Embryonic facial prominence (tissue), 1 donor: ENCODE results near the gene PTPA.

Experiments
- DNase-seq: peaks from one replicate; pipeline ENCODE4 v3.0.0-alpha.2; 2016; ENCODE audit errors: extremely low spot score

Gene PTPA

DNA sequence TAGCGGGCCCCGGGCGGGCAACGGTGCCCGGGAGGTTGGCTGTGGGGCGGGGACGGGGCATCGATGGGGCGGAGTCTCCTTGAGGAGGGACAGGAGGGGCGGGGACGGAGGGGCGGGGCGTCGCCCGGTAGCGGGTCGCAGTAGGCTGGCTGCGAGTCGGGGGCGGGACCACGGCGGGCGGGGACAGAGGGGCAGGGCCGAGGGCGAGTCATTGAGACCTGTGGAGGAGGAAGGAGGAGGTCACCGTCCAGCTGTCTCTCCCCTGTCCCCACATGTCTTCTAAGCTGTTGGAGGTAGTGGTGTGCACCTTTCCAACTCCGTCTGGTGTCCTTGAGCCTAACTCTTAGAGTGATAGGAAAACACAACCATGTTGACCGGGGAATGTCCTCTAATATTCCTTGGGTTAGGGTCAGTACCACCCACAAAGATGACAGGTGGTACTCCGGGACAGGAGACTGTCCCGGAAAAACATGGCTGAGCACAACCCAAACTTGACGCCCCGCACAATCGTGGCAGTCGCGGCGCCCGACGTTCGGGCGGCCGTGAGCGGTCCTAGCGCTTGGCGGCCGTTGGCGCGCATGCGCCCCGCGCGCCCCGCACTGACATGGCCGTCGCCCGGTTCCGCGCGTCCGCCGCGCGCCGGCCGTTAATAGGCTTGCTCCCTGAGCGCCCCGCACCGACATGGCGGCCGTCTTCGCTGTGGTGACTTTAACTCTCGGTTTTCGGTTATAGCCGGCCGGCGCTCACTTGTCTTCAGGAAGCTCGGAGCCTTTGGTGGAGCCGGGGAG is at the start of gene PTPA, which contains the start of gene CRAT:
TSS of gene PTPA (plus strand) at position 676 of the 788 bp plus-strand sequence. CDS start 186 bp downstream, outside the sequence.
TSS of gene CRAT (minus strand) at position 54 of the 788 bp plus-strand sequence. CDS start 284 bp downstream, outside the sequence.
- peak; percentile 81 for DNase-seq

DNA sequence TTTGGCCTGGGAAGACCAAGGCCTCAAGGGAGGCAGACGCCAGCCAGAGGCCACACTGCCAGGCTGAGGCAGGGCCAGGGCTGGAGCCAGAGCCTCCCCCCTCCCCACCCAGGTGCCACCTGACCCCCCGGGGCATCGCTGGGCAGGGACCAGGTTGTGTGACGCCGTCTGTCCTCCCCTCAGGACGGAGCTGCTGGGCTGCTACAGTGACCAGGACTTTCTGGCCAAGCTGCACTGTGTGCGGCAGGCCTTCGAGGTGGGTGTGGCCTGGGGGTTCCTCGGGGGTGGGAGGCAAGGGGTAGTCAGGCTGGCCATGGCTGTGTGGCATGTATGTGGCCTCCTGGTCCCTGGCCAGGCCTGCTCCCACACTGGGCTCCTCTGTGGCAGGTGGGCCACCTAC is 48.2 kb upstream of the PTPA start:
- no peak for DNase-seq

DNA sequence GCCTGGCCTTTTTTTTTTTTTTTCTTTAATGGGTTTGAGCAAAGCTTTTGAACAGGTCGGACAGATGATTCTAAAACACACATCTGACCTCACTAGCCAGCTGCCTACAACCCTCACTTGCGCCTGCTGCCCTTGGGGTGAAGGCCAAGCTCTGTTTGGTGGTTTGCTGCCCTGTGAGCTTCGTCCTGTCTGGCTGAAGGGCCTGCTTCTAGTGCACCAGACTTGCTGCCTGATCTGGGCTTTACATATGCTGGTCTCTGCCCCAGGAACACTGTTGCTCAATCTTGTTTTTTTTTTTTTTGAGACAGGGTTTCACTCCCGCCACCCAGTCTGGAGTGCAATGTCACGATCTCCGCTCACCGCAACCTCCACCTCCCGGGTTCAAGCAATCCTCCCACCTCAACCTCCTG is 46.7 kb upstream of the PTPA start:
- no peak for DNase-seq

DNA sequence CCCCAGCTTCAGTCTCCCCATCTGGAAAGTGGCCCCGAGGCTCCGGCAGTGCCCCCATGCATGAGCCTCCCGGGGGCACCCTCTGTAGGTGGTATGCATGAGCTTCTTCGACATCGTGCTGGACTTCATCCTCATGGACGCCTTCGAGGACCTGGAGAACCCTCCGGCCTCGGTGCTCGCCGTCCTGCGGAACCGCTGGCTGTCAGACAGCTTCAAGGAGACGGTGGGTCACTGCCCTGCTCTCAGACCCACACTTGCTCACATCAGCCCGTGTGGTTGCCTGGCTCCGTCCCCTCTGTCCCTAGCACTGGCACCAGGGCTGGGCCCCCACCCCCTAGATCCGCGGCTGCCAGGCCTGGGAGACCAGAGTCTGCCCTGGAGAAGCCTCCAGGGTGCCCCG is 43.1 kb upstream of the PTPA start:
- no peak for DNase-seq

DNA sequence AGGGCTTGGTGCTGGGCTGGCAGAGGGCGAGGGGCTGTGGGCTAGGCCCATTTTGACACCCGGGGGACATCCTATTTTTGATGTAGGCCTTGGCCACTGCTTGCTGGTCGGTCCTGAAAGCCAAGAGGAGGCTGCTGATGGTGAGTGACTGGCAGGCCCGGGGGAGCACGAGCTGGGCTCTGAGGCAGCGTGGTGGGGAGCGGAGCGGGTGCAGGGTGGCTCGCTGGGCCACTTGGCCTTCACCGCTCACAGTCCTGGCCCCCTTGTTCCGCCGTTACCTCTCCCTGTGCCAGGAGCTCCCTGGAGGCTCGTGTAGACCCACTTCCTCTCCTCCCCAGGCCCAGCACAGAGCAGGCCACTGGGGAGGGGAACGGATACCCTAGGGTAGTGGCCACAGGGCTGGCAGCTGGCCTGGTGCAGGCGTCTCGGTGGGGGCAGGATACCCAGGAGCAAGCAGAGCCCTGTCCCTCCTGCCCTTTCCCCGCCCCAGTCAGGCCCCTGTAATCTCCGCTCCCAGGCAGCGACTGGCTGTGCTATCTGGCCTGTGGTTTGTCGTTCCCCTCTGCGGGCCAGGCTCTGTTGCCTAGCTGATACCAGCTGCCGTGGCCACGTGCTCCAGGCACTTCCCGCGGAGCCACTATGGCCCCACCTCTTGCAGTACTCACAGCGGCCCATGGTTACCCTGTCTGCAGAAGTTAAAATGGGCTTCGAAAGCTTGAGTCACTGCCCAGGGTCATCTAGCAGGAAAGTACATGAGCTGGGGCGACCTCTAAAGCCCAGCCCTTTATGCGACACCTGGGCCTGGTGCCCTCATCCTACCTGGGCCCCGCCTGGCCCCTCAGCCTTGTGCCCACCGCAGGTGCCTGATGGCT is 42.0 kb upstream of the PTPA start:
- no peak for DNase-seq

DNA sequence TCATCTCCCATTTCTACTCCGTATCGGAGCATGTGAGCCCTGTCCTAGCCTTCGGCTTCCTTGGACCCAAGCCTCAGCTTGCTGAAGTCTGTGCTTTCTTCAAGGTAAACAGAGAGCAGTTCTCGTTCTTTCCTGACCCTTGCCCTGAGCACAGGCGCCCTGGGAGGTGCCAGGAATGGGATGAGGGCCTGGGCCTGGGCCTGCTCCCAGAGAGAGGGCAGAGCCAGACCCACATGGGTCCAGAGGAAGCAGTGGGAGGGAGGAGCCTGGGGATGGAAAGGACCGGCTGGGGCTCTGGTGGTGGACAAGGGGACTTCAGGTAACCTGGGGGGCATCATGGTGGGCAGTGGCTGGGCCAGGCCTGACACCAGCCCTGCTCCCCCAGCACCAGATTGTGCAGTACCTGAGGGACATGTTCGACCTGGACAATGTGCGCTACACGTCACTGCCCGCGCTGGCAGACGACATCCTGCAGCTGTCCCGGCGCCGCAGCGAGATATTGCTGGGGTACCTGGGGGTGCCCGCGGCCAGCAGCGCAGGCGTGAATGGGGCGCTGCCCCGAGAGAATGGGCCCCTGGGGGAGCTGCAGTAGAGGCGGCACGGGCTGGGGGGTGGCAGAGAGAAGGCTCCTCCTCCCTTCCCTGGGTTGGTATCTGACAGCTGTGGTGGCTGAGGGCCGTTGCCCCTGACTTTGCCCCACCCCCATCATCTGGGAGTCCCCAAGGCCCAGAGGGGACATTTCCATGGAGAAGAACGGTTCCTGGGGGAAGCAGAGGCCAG is 41.2 kb upstream of the PTPA start:
- DNase-seq: no peak

DNA sequence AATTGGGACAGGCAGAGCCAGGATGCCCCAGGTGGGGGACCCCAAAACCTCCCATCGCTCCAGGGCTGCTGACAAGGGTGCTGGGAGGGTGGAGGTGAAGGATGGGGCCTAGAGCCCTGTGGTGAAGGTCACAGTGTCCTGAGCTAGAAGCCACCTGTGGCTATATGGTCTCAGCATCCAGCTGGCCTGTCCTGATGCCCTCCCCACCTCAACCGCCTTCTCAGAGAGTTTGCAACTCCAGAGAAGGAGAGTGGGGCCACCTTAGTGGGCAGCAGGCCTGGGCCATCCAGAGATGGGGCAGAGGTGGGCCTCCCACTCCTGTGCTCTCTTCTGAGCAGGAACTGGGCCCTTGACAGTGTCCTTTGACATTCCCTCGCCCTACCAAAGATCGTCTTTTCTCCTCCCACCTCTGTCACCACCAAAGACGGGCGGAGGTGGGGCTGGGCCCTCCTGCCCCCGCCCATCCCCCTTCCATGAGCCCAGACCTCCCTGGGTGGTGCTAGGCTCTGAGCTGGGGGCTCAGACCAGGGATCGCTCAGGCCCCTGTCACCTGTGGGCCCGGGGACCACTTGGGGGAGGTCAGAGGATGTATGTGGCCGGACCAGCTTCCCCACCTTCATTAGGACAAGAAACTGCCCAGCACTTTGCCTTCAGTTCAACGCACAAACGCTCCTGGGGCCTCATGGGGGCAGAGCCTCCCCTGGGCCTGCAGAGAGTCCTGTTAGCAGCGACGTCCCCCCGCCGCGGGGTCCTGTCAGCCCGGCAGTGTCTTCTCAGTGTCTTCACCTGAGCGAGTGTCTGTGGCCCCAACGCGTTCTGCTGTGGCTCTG is 40.3 kb upstream of the PTPA start:
- DNase-seq: no peak

DNA sequence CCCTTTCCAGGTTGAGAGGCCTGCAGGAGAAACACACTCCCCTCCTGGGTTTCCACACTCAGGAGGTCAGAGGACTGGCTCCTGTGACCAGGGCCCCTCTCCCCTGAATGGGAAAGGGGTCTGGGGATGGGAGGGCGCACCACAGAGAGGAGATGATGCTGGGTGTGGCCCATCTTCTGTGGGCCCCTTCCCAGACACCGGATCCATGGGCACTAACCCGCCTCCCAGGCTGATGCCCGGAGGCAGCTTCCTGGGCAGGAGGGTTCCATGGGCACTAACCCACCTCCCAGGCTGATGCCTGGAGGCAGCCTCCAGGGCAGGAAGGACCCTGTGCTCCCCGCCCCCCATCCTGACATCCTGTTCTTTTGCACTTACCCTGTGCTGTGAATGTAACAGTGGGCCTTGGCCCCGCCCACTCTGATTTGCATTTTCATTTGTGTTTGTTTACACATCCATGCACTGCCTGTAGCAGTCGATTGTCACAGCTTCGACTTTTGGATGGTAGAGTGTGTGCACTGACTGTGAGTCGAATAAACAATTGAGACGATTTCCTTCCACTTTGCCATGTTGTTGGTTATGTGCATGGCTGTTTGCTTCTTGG is 39.6 kb upstream of the PTPA start:
- DNase-seq: no peak

DNA sequence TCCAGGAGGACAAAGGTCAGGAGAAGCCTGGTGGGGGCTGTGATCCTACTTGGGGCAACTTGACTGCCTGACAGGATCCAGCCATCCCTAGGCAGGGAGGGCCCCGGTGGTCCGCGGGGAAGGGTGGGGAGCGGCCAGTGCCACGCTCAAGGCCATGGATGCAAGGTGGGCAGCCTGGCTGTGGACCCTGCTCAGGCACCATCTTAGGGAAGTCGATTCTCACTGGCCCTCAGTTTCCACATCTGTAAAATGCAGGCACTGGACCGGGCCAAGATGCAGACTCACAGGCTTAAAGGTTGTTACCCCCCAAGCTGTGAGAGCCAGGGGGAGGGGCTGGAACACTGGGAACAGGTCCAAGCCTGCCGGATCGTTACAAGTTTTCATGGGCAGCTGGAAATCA is 39.0 kb upstream of the PTPA start:
- no peak for DNase-seq

DNA sequence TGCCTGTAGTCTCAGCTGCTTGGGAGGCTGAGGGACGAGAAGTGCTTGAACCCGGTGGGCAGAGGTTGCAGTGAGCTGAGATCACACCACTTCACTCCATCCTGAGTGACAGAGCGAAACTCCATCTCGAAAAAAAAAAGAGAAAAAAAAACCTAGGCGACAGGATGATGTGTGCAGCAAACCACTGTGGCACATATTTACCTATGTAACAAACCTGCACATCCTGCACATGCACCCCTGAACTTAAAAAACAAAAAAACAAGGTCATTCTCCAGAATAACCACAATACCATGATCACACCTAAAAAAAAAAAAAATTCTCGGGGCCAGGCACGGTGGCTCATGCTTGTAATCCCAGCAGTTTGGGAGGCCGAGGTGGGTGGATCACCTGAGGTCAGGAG is 37.8 kb upstream of the PTPA start:
- no peak for DNase-seq

DNA sequence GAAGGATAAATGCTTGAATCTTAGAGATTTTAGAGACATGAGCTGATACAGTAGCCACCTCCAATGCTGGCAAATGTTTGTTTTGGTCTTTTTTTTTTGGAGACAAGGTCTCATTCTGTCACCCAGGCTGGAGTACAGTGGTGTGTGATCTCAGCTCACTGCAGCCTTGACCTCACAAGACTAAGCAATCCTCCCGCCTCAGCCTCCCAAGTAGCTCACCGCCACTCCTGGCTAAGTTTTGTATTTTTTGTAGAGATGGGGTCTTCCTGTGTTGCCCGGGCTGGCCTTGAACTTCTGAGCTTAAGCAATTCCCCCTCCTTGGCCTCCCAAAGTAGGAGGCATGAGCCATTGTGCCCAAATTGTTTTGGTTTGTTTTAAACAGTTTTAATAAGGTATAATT is 37.1 kb upstream of the PTPA start:
- DNase-seq: no peak

DNA sequence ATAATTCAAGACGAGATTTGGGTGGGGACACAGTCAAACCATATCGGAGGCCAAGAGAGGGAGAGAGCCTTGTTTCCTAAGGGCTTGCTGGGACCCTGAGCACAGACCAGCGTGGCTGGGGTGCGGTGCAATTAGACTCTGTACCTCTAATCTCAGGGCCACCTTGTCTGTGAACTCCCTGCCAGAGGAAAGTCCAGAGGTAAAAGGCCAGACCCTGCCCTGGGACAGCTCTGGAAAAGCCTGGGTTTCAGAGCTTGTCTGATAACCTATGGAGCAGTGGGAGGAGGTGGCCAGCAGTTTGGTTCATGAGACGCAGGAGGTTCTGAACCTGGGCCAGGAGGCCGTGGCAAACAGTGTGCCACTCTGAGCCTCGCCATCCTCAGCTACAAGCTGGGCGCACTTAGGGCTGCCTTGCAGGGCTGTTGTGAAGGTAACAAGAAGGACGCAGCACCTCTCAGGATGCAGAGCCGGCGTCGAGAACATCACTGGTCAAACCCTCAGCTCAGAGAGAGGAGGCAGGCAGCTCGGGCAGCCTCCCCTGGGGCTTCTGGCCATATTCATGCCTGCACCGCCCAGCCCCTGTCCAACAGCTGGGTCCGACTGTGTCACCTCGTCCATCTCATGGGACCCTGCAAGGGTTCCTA is 35.1 kb upstream of the PTPA start:
- no peak for DNase-seq

DNA sequence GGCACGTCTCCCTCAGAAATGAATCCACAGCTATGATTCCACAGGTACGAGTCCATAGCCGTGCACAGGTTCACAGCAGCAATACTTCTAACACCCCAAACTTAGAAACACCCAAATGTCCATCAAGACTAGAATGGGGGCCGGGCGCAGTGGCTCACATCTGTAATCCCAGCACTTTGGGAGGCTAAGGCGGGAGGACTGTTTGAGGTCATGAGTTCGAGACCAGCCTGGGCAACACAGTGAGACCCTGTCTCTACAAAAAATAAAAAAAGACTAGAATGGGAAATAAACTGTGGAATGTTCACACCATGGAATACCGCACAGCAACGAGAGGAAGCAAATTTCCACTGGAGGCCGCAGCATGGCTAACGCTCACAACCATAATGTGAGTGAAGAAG is 34.6 kb upstream of the PTPA start:
- no peak for DNase-seq

DNA sequence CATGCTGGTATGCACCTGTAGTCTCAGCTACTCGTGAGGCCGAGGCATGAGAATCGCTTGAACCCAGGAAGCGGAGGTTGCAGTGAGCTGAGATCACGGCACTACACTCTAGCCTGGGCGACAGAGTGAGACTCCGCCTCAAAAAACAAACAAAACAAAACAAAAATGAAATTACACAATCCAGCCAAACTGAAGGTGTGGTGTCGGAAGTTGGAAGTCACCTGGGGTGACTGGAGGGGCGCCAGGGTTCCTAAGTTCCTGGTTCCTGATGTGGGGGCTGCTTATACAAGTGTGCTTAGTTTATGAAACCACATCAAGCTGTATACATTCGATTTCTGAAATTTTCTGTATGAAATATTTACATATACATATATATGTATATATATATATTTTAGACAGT is 34.0 kb upstream of the PTPA start:
- DNase-seq: no peak

DNA sequence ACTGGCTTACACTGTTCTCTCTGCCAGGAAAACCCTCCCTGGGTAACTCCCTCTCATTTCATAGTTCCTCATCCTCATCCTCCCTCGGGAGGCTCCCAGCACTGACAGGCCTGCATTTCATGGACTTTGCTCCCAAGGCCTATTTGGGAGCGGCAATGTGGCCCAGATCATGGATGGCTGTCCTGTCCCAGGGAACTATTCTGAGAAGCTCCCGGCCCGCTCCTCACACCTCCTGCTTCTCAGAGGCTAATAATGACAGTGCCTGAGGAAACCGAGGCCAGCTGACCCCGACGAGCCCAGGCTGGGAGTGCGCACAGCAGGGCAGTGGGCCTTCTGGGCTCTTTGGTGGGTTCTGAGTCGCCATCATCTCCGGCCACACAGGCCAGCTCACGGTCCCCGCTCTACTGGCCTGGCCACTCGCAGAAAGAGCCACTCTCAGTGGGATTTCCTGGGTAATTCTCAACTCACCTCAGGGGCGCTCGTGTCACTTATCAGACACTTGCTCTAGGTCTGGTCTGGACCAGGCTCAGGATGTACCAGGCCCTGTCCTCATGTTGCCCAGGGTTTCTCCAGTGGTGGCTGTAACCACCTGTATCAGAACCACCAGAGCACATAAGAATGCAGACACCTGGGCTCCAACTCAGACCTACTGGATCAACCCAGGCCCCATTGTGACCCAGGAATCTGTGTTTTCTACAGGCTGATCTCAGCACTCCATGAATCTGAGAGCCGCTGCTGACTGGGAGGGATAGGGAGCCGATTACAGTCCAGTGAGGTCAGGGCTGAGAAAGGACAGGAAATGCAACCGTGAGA is 32.3 kb upstream of the PTPA start:
- no peak for DNase-seq

DNA sequence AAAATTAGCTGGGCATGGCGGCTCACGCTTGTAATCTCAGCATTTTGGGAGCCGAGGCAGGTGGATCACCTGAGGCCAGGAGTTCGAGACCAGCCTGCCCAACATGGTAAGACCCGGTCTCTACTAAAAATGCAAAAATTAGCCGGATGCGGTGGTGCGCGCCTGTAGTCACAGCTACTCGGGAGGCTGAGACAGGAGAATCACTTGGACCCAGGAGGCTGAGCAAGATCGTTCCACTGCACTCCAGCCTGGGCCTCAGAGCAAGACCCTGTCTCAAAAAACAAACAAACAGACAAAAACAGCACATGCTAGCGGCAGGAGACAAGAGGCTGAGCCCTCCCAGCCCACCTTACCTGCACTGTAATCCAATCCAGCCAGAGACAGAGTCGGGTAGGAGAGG is 31.4 kb upstream of the PTPA start:
- no peak for DNase-seq

DNA sequence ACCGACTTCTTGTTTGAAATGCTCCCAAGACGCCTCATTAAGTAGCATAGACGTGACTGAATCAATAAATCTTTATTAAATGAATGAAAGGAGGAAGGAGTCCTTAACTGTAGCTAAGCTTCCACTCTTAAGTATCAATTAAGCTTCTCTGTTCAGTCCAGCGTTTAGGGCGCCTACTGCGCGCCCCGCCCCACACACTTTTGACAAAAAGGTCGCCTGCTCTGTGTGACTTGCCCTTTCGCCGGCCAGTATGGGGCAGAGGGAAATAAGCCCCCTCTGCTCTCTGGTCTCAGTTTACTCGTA is 31.0 kb upstream of the PTPA start:
- DNase-seq: no peak

DNA sequence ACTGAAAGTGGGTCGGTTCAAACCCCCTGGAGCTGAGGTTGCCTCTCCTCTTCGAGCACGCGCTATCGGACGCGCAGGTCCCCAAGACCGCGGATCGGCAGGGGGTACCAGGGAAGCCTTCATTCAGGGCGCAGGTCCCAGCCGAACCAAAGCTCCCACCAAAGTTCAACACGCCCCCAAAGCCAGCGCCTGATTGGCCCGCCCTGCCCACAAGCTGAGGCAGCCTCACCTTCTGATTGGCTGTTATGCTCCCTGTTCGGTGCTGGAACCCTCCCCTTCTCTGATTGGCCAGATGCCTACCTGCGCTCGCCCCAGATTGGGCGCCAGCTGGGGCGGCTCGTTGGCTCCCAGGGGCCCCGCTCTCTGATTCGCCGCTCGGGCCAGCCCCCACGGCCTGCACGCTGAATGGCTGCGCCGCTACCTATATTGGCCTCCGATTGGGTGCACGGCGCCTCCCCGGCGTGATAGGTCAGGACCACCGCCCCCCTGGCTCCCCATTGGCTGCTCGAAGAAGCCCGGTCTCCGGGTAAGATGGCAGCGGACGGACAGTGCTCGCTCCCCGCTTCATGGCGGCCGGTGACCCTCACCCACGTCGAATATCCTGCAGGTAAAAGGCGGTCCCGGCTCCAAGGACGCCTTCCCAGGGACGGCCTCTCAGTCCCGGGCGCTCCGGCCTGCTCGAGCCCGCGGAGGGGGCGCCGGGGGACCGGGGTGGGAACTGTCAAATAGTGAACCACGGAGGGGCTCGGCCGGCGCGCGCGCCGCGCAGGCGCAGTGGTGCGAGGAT is 30.4 kb upstream of the PTPA start, which contains the start of gene DOLPP1:
TSS of gene DOLPP1 (plus strand) at position 511 of the 787 bp plus-strand sequence. CDS start at position 532, 21 bp downstream.
- peak; percentile 98 for DNase-seq
